Fibroblast of the aortic adventitia (primary cell): Measurements from ENCODE around the gene MCM7. TPM values are rescaled to one million over a fixed set of nuclear protein-coding genes. Genes with fewer than 3 reads are reported as not detected.

ENCODE experiments used
- DNase-seq: peaks from one replicate; pipeline ENCODE4 v3.0.0-alpha.2; 2010; ENCODE audit warnings: low read depth
- H3K4me3 ChIP-seq: 2 replicates; pipeline ENCODE4 v1.5.1; 2011; ENCODE audit warnings: low read depth, mild to moderate bottlenecking, control low read depth, low read length, moderate library complexity
- total RNA-seq: library from RNA; depleted of rRNA; stranded (reverse); fragments of >200 nt; gene quantifications from 2 replicates; pipeline ENCODE4 v1.2.3, GENCODE V29; 2012; ENCODE audit warnings: low replicate concordance
- TF ChIP-seq, protein P1 (sequence below): IDR thresholded peaks from 2 replicates; pipeline ENCODE4 v1.5.1; 2011; ENCODE audit warnings: mild to moderate bottlenecking, low read length, control low read depth, inconsistent platforms; ENCODE audit not compliant: insufficient read depth

Gene MCM7
- total RNA-seq, 1 donor = 97.7 TPM

DNA sequence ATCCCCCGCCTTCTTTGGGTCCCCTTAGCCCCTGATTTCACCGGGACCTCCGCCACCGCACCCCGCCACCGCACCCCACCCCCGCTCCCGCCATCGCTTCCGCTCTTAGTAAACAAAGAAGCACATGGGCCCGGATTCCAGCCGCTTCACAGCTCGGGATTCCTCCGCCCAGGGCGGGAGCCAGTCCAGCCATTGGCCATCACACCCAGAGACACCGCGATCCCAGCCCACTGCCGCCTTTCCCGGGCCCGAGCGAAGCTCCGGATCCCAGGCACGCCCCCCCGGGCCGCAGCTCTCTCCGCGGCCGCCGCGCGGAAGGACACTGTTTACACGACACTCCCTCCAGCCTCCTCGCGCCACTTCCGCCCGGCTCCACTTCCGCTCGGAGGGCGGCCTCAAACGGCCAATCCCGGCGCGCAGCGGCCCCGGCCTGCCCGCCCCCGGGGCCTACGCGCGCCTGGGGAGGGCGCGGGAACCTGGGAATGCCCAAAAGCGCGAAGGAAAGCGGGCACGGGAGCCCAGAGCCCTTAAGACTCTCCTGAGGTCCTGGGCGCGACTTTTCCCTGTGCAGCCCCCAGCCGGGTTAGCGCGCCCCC lies 679 bp downstream of the MCM7 start:
- TF ChIP-seq, protein P1, sequence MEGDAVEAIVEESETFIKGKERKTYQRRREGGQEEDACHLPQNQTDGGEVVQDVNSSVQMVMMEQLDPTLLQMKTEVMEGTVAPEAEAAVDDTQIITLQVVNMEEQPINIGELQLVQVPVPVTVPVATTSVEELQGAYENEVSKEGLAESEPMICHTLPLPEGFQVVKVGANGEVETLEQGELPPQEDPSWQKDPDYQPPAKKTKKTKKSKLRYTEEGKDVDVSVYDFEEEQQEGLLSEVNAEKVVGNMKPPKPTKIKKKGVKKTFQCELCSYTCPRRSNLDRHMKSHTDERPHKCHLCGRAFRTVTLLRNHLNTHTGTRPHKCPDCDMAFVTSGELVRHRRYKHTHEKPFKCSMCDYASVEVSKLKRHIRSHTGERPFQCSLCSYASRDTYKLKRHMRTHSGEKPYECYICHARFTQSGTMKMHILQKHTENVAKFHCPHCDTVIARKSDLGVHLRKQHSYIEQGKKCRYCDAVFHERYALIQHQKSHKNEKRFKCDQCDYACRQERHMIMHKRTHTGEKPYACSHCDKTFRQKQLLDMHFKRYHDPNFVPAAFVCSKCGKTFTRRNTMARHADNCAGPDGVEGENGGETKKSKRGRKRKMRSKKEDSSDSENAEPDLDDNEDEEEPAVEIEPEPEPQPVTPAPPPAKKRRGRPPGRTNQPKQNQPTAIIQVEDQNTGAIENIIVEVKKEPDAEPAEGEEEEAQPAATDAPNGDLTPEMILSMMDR = no peak
- peak overlapping the region; percentile 73 for H3K4me3 ChIP-seq
- DNase-seq = peak; percentile 97

DNA sequence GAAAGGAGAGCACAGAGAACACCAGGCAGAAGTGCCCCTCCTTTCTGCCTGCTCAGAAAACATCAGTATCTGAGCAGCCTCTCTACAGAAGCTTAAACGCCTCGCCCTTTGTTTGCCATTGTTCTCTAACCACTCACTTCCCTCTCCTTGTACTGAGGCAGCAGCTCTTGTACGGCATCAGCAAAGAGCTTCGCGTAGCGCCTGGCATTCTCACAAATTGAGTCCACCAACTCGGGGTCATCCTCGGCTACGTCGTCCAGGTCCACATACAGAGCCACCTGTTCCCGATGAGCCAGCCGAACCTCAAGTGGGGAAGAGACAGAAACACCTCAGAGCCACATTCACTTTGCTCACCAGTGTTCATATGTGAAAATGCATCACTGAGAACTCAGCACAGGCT lies 1.7 kb downstream of the MCM7 start:
- TF ChIP-seq, protein P1 = no peak
- peak overlapping the region; percentile 73 for H3K4me3 ChIP-seq
- no peak for DNase-seq

DNA sequence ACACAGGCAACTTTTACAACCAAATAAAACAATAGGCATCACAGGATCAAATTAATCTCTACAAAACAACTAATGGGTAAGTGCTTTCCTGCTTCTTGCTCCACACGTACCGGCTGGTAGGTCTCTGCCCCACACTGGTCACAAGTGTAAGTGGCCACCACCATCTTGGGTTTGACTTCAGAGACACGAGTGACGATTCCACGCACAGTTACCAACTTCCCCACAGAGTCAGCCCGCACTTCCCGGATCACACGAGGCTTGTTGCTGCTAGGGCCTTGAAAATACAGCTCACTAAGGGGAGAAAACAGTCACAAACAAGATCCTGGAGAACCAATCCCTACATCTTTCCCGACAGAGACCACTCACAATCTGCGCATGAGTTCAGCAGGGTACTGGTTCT lies 2.3 kb downstream of the MCM7 start:
- TF ChIP-seq, protein P1 = no peak
- DNase-seq = no peak
- H3K4me3 ChIP-seq = no peak overlapping the region

DNA sequence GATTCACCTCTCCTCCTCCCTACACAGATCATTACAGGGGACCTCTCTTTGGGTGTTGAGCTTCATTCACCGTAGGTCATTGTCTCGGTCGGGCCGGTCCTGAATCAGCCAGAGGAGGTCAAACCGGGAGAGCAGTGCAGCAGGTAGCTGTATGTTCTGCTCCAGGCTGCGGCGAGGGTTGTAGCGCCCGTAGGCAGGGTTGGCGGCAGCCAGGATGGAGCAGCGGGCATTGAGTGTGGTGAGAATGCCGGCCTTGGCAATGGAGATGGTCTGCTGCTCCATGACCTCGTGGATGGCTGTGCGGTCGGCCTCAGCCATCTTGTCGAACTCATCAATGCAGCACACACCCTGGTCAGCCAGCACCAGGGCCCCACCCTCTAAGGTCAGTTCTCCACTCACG lies 5.5 kb downstream of the MCM7 start:
- TF ChIP-seq, protein P1 = no peak
- no peak overlapping the region for H3K4me3 ChIP-seq
- no peak for DNase-seq

DNA sequence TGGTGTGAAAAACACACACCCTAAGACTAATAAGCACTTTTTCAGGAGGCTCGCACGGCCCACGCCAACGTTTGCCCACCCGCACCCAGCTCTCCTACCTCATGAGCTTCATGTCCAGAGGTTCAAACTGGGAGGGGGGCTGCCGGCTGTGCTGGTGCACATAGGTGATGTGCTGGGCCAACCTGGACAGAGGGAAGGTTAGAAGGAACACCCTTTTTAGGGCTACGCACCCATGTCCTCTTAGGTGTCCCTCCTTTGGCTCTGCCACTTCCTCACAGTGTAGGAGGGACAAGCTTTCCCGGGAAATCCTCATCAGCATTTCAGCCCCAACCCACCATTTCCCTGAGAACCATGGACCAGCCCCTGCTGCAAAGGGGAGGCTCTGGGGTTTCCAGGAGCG lies 5.9 kb downstream of the MCM7 start:
- TF ChIP-seq, protein P1 = no peak
- no peak overlapping the region for H3K4me3 ChIP-seq
- DNase-seq = no peak

DNA sequence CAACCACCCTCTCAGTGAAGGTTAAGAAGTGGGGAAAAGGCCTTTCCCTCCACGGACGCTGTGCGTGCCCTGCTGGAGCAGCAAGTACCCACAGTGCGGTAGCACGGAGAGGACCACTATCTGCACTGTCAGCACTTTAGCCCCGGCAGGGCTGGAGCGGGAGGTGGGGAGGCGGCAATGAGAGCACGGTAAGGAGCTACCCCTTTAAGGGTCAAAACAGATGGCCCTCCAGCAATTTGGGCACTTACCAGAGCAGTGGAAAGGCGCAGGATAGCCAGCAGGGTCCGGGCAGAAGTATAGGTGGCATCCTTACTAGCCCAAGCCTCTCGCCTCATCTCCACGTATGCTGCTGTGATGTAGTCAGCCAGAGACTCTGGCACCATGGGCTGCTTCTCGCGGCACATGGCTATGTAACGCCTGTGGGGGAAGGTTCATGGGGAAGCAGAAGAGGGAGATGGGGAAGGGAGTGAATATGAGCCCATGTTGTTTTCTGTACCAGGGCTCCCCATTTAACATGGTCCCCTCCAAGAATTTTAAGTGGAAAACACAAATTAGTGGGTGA lies 7.2 kb downstream of the MCM7 start:
- no peak overlapping the region for H3K4me3 ChIP-seq
- TF ChIP-seq, protein P1 = no peak
- DNase-seq = no peak

DNA sequence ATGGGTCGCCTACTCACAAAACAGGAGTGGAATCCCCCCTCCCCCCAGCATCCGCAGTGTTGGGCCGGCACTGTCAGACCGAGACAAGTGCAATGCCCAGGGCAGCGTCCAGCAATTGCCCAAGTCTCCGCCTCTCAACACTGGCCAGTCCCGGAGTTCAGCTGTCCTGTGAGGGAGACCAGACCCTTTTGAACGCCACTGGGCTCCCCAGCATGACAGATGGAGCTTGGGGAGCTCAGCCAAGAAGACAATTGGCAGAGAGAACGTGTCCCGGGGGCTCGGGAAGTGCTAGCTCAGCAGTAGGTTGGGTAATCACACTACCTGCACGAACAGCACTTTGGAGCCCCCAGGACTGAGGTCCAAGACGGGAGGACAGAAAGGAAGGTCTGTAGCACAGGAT lies 7.7 kb downstream of the MCM7 start:
- H3K4me3 ChIP-seq = no peak overlapping the region
- DNase-seq = no peak
- TF ChIP-seq, protein P1 = no peak
